ENCODE measurements around the gene IL25. TPM values are rescaled to one million over a fixed set of nuclear protein-coding genes. Genes with fewer than 3 reads are reported as not detected.

The IL25 gene
- polyA plus RNA-seq, 2 of the 4 experiments (the other 2 are of a cell fraction): not detected

GRCh38 chr14:23414254-23414653, 41.6 kb downstream of the IL25 start:
- ATAC-seq (no peak), DNase-seq (ENCODE audit: low read depth in 1 of 2, low spot score in 1 of 2) (no peak), FAIRE-seq (no peak)
- 20% methylated on average over 3 of the region's 3 CpGs for WGBS (ENCODE audit: missing lambda C conversion rate)
- POLR2A ChIA-PET: no interaction called here
- TF ChIP-seq ELK1 (IDR thresholded peaks at IDR 0.05; ENCODE audit: low read depth, low read length) (no peak), ZNF302 (CRISPR knock-in tag; IDR thresholded peaks at IDR 0.05) (no peak), KDM5A (IDR thresholded peaks at IDR 0.05) (no peak), BCL3 (IDR thresholded peaks at IDR 0.05) (no peak), SMC3 (IDR thresholded peaks at IDR 0.05) (no peak), CEBPB (IDR thresholded peaks at IDR 0.05) (no peak), MAZ (IDR thresholded peaks at IDR 0.05; ENCODE audit: borderline replicate concordance, low read depth, low read length) (no peak)
- TF ChIP-seq, protein P1, sequence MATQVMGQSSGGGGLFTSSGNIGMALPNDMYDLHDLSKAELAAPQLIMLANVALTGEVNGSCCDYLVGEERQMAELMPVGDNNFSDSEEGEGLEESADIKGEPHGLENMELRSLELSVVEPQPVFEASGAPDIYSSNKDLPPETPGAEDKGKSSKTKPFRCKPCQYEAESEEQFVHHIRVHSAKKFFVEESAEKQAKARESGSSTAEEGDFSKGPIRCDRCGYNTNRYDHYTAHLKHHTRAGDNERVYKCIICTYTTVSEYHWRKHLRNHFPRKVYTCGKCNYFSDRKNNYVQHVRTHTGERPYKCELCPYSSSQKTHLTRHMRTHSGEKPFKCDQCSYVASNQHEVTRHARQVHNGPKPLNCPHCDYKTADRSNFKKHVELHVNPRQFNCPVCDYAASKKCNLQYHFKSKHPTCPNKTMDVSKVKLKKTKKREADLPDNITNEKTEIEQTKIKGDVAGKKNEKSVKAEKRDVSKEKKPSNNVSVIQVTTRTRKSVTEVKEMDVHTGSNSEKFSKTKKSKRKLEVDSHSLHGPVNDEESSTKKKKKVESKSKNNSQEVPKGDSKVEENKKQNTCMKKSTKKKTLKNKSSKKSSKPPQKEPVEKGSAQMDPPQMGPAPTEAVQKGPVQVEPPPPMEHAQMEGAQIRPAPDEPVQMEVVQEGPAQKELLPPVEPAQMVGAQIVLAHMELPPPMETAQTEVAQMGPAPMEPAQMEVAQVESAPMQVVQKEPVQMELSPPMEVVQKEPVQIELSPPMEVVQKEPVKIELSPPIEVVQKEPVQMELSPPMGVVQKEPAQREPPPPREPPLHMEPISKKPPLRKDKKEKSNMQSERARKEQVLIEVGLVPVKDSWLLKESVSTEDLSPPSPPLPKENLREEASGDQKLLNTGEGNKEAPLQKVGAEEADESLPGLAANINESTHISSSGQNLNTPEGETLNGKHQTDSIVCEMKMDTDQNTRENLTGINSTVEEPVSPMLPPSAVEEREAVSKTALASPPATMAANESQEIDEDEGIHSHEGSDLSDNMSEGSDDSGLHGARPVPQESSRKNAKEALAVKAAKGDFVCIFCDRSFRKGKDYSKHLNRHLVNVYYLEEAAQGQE (IDR thresholded peaks at IDR 0.05): no peak
- Histone ChIP-seq H3K4me1 (no peaks in the 10 kb centered on the region), H3K9me3 (no peaks in the 10 kb centered on the region), H3K27ac (no peak overlapping the region), H3K4me3 (no peak overlapping the region), H3K4me2 (no peak overlapping the region)
- CTCF ChIA-PET: interaction anchor here (1.0 to 1.4 kb wide), 3 partner anchors 15 to 87 kb away, joined by 3 to 6 read pairs (median 3); no protein-coding TSS in a partner anchor

GRCh38 chr14:23414906-23415820, 42.6 kb downstream of the IL25 start:
- Histone ChIP-seq H3K4me1 (no peaks in the 10 kb centered on the region), H3K9me3 (no peaks in the 10 kb centered on the region), H3K27ac (no peak overlapping the region), H3K4me3 (no peak overlapping the region), H3K4me2 (no peak overlapping the region)
- no peak for TF ChIP-seq PHF8 (IDR thresholded peaks at IDR 0.05; ENCODE audit: borderline replicate concordance, low read depth)
- no peak for TF ChIP-seq TP53 (CRISPR knock-in tag; IDR thresholded peaks at IDR 0.05)
- no peak for TF ChIP-seq RFX5 (IDR thresholded peaks at IDR 0.05)
- TF ChIP-seq JUN (IDR thresholded peaks at IDR 0.05): no peak
- no peak for TF ChIP-seq KDM5A (IDR thresholded peaks at IDR 0.05)
- ATAC-seq (no peak), FAIRE-seq (no peak), DNase-seq (ENCODE audit: low read depth in 1 of 2, low spot score in 1 of 2) (no peak)
- WGBS (ENCODE audit: missing lambda C conversion rate): 78% methylated on average over 36 of the region's 39 CpGs
- ChIA-PET CTCF (interaction anchor here (1.3 to 1.4 kb wide), 2 partner anchors 14 to 88 kb away, joined by 3 read pairs; no protein-coding TSS in a partner anchor), POLR2A (no interaction called here)

Measured in A549 (cell line).